ENCODE results near the gene DOK4.
A peak's percentile ranks its signal among the peaks of the same experiment; 100 is the strongest.

DOK4 gene

GRCh38 chr16:57427307-57427706 is 59.0 kb downstream of the DOK4 start:
- in situ Hi-C loops (cut with HindIII; ENCODE audit: low pct_ligation_motif_present, low pct_unique_long_range_greater_than_20kb, low sequenced_read_pairs) = no loop called here
- no peak for DNase-seq

- in situ Hi-C loops (cut with HindIII; ENCODE audit: low pct_ligation_motif_present, low pct_unique_long_range_greater_than_20kb, low sequenced_read_pairs) = no loop called here
Measured at GRCh38 chr16:57426356-57426755, 59.9 kb downstream of the DOK4 start.

GRCh38 chr16:57424583-57424982 is 61.7 kb downstream of the DOK4 start:
- no peak for DNase-seq
- in situ Hi-C loops (cut with HindIII; ENCODE audit: low pct_ligation_motif_present, low pct_unique_long_range_greater_than_20kb, low sequenced_read_pairs) = no loop called here

More at GRCh38 chr16:57426356-57426755, 59.9 kb downstream of the DOK4 start:
- no peak for DNase-seq

GRCh38 chr16:57423152-57423551 is 63.1 kb downstream of the DOK4 start:
- DNase-seq = no peak
- in situ Hi-C loops (cut with HindIII; ENCODE audit: low pct_ligation_motif_present, low pct_unique_long_range_greater_than_20kb, low sequenced_read_pairs) = no loop called here

GRCh38 chr16:57422026-57422944 is 64.0 kb downstream of the DOK4 start:
- peak; percentile 60 for DNase-seq

More at GRCh38 chr16:57422026-57422944, 64.0 kb downstream of the DOK4 start:
- in situ Hi-C loops (cut with HindIII; ENCODE audit: low pct_ligation_motif_present, low pct_unique_long_range_greater_than_20kb, low sequenced_read_pairs) = no loop called here
